Measurements from ENCODE around the gene INF2.

GRCh38 chr14:104741108-104741802 lies 51.8 kb downstream of the INF2 start:
- TF ChIP-seq CTCF (IDR thresholded peaks at IDR 0.05; ENCODE audit: extremely low read depth in 1 of 2, insufficient read depth in 1 of 2, low read depth in 1 of 2, low read length in 2 of 2), result no peak
- no peak for TF ChIP-seq MYC (IDR thresholded peaks at IDR 0.05; ENCODE audit: low read depth, low read length)
- no peak for TF ChIP-seq POLR2AphosphoS5 (IDR thresholded peaks at IDR 0.05; ENCODE audit: insufficient read depth, low read depth, low read length)
- no peak for TF ChIP-seq POLR2A (IDR thresholded peaks at IDR 0.05; ENCODE audit: low read depth, low read length)

Measured in endothelial cell of umbilical vein (primary cell).